GM12865 (cell line): ENCODE results near the gene BCAS4.
"Not testable (repeated sequence)": the region's sequence is repeated elsewhere in the genome, so short reads cannot be mapped to it uniquely, and the experiment has no call there.

ENCODE experiments used
- DNase-seq: peaks from one replicate; pipeline ENCODE4 v3.0.0; 2010; ENCODE audit warnings: low read depth
- H3K4me3 ChIP-seq: 2 replicates; pipeline ENCODE4 v1.5.1; 2011; ENCODE audit warnings: mild to moderate bottlenecking, low read depth, low read length, control low read depth
- TF ChIP-seq, protein P1 (sequence below): IDR thresholded peaks from 2 replicates; pipeline ENCODE4 v1.5.1; 2011; ENCODE audit warnings: low read length, control low read depth, low read depth, inconsistent platforms; ENCODE audit not compliant: insufficient read depth; ENCODE audit errors: missing control alignments

BCAS4 gene

GRCh38 chr20:50777373-50777772, 17.5 kb upstream of the BCAS4 start:
- DNase-seq, result no peak
- TF ChIP-seq, protein P1, sequence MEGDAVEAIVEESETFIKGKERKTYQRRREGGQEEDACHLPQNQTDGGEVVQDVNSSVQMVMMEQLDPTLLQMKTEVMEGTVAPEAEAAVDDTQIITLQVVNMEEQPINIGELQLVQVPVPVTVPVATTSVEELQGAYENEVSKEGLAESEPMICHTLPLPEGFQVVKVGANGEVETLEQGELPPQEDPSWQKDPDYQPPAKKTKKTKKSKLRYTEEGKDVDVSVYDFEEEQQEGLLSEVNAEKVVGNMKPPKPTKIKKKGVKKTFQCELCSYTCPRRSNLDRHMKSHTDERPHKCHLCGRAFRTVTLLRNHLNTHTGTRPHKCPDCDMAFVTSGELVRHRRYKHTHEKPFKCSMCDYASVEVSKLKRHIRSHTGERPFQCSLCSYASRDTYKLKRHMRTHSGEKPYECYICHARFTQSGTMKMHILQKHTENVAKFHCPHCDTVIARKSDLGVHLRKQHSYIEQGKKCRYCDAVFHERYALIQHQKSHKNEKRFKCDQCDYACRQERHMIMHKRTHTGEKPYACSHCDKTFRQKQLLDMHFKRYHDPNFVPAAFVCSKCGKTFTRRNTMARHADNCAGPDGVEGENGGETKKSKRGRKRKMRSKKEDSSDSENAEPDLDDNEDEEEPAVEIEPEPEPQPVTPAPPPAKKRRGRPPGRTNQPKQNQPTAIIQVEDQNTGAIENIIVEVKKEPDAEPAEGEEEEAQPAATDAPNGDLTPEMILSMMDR, result no peak
- H3K4me3 ChIP-seq, result no peak overlapping the region

DNA sequence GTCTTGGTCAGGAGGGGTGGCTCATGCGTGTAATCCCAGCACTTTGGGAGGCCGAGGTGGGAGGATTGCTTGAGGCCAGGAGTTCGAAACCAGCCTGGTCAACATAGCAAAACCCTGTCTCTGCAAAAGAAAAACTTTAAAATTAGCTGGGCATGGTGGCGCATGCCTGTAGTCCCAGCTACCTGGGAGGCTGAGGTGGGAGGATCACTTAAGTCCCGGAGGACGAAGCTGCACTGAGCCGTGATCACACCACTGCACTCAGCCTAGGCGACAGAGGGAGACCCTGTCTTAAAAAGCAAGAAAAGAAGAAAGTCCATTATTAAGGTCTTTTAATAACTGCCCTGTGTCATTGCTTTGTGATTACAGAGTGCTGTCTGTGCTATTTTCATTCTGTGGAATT, 15.9 kb upstream of the BCAS4 start:
- H3K4me3 ChIP-seq, DNase-seq: not testable (repeated sequence)

GRCh38 chr20:50783390-50783789, 11.5 kb upstream of the BCAS4 start:
- DNase-seq, result no peak
- TF ChIP-seq, protein P1, result no peak

GRCh38 chr20:50783903-50784302, 11.0 kb upstream of the BCAS4 start:
- TF ChIP-seq, protein P1, result no peak
- H3K4me3 ChIP-seq, result no peak overlapping the region
- DNase-seq, result no peak

More at GRCh38 chr20:50783390-50783789, 11.5 kb upstream of the BCAS4 start:
- H3K4me3 ChIP-seq, result no peak overlapping the region

- DNase-seq, result no peak
- H3K4me3 ChIP-seq, result no peak overlapping the region
- TF ChIP-seq, protein P1, result no peak
These were observed 10.4 kb upstream of the BCAS4 start for GRCh38 chr20:50784464-50784863.

GRCh38 chr20:50786703-50787102, 8.2 kb upstream of the BCAS4 start:
- TF ChIP-seq, protein P1, result no peak
- H3K4me3 ChIP-seq, result no peak overlapping the region
- DNase-seq, result no peak

GRCh38 chr20:50787181-50787580, 7.7 kb upstream of the BCAS4 start:
- DNase-seq, result no peak
- no peak overlapping the region for H3K4me3 ChIP-seq
- TF ChIP-seq, protein P1, result no peak
